Endothelial cell of umbilical vein (primary cell): ENCODE data around the gene TMEM120A. TPM values are rescaled to one million over a fixed set of nuclear protein-coding genes. Genes with fewer than 3 reads are reported as not detected.

Source experiments
- BruUV-seq: library from RNA; stranded (reverse); fragments of 400-500 nt; replicated peaks from 2 replicates; lab custom pipeline; 2021; lab: Mats Ljungman, UMichigan
- CTCF ChIA-PET: fragments of 300-600, 350-600 bp; sonication (Branson Sonifier 250); formaldehyde crosslinking; loops from one replicate; lab custom pipeline; 2021; ENCODE audit warnings: antibody characterized with exemption, inconsistent platforms; lab: Charles Lee
- POLR2A ChIA-PET: fragments of 300-600, 350-600 bp; sonication (Branson Sonifier 250); formaldehyde crosslinking; loops from one replicate; lab custom pipeline; 2021; ENCODE audit warnings: antibody characterized with exemption, inconsistent platforms; lab: Charles Lee
- DNase-seq: peaks from one replicate; pipeline ENCODE4 v3.0.0-alpha.2; 2011; ENCODE audit warnings: low read depth, low spot score
- FAIRE-seq: peaks from 2 replicates; lab custom pipeline; 2011; peaks lifted over from hg19 to GRCh38; lab: Jason Lieb, UNC
- H2AFZ ChIP-seq: 2 replicates; pipeline ENCODE4 v1.6.0; 2012; ENCODE audit warnings: low read depth, low read length, control low read depth, inconsistent platforms
- H3K27ac ChIP-seq: 2 replicates; pipeline ENCODE4 v1.5.1; 2011; ENCODE audit warnings: low read depth, mild to moderate bottlenecking, control low read depth, low read length, moderate library complexity; ENCODE audit not compliant: insufficient read depth
- H3K27me3 ChIP-seq, 2 experiments: 2 replicates each; pipeline versions ENCODE4 v1.6.0 to v1.6.1; 2011; ENCODE audit warnings: low read length in 2 of 2, mixed read lengths in 1 of 2; ENCODE audit not compliant: control insufficient read depth in 2 of 2, insufficient read depth in 2 of 2
- H3K36me3 ChIP-seq, 2 experiments: 2 replicates in 1 of 2; 3 replicates in 1 of 2; pipeline ENCODE4 v1.5.1; 2011; ENCODE audit warnings: low read length in 2 of 2, mild to moderate bottlenecking in 1 of 2, moderate library complexity in 1 of 2; ENCODE audit not compliant: control insufficient read depth in 2 of 2, insufficient read depth in 2 of 2; ENCODE audit errors: extremely low read depth in 1 of 2
- H3K4me1 ChIP-seq: 3 replicates; pipeline ENCODE4 v1.5.1; 2011; ENCODE audit warnings: mild to moderate bottlenecking, low read length; ENCODE audit not compliant: control insufficient read depth, insufficient read depth; ENCODE audit errors: extremely low read depth
- H3K4me2 ChIP-seq: 2 replicates; pipeline ENCODE4 v1.6.1; 2011; ENCODE audit warnings: low read length, control low read depth, mixed read lengths; ENCODE audit not compliant: insufficient read depth
- H3K4me3 ChIP-seq, 3 experiments: fragments of 200-600 bp in 1 of 3; sonication (generic), shearing (Covaris generic) in 1 of 3; replicated peaks in 1 of 3; 2 replicates each; pipeline ENCODE4 v1.5.1; 2011 to 2016; ENCODE audit warnings: control low read depth in 3 of 3, low read length in 3 of 3, mild to moderate bottlenecking in 2 of 3, inconsistent platforms in 1 of 3, low read depth in 1 of 3, moderate library complexity in 1 of 3; ENCODE audit not compliant: insufficient read depth in 1 of 3
- H3K79me2 ChIP-seq: 2 replicates; pipeline ENCODE4 v1.6.0; 2012; ENCODE audit warnings: low read length, inconsistent platforms; ENCODE audit not compliant: control insufficient read depth, insufficient read depth
- H3K9ac ChIP-seq: replicated peaks from 2 replicates; pipeline ENCODE3; 2011; ENCODE audit warnings: low read length, control low read depth; ENCODE audit not compliant: insufficient read depth; ENCODE audit errors: extremely low read depth
- H3K9me1 ChIP-seq: replicated peaks from 3 replicates; pipeline ENCODE4 v1.6.0; 2011; ENCODE audit warnings: mild to moderate bottlenecking, low read length; ENCODE audit not compliant: control insufficient read depth, insufficient read depth; ENCODE audit errors: extremely low read depth
- H3K9me3 ChIP-seq: replicated peaks from 2 replicates; pipeline ENCODE4 v1.5.1; 2012; ENCODE audit warnings: low read length, inconsistent platforms; ENCODE audit not compliant: control insufficient read depth, insufficient read depth
- H4K20me1 ChIP-seq: replicated peaks from 2 replicates; pipeline ENCODE3; 2011; ENCODE audit warnings: mild to moderate bottlenecking, low read length; ENCODE audit not compliant: control insufficient read depth, insufficient read depth; ENCODE audit errors: extremely low read depth
- EZH2 ChIP-seq: IDR thresholded peaks from 2 replicates; pipeline ENCODE4 v1.6.1; 2012; ENCODE audit warnings: borderline replicate concordance, low read depth, mild to moderate bottlenecking, moderate library complexity, low read length, inconsistent platforms; ENCODE audit not compliant: severe bottlenecking
- FOS ChIP-seq: IDR thresholded peaks from 2 replicates; pipeline ENCODE4 v1.6.1; 2011; ENCODE audit warnings: mild to moderate bottlenecking, low read length, moderate library complexity, borderline replicate concordance; ENCODE audit not compliant: insufficient read depth
- GATA2 ChIP-seq: IDR thresholded peaks from 2 replicates; pipeline ENCODE4 v1.7.0; 2011; ENCODE audit warnings: low read depth, mild to moderate bottlenecking, moderate library complexity, mixed read lengths, low read length; ENCODE audit not compliant: insufficient read length, insufficient read depth
- JUN ChIP-seq: IDR thresholded peaks from 2 replicates; pipeline ENCODE4 v1.6.1; 2011; ENCODE audit warnings: borderline replicate concordance, low read depth; ENCODE audit not compliant: insufficient read length, insufficient read depth
- MAX ChIP-seq: IDR thresholded peaks from 2 replicates; pipeline ENCODE4 v1.6.1; 2011; ENCODE audit not compliant: insufficient read depth, insufficient read length
- MYC ChIP-seq: IDR thresholded peaks from one replicate; pipeline ENCODE4 v1.6.1; 2011; ENCODE audit warnings: mild to moderate bottlenecking, low read depth, low read length
- POLR2A ChIP-seq: IDR thresholded peaks from 2 replicates; pipeline ENCODE4 v1.6.1; 2012; ENCODE audit warnings: low read depth, mild to moderate bottlenecking, control low read depth, low read length
- POLR2AphosphoS5 ChIP-seq: IDR thresholded peaks from 2 replicates; pipeline ENCODE4 v1.6.1; 2012; ENCODE audit warnings: low read depth, mild to moderate bottlenecking, control low read depth, low read length, moderate library complexity; ENCODE audit not compliant: insufficient read depth
- dilution Hi-C: fragments of 300-500 bp; cut with MboI; formaldehyde crosslinking; loops from one replicate; pipeline ENCODE4 v1.15.0; 2019; ENCODE audit warnings: low sequenced_read_pairs; ENCODE audit not compliant: extremely low pct_ligation_motif_present
- intact Hi-C: fragments of 100-400 bp; cut with micrococcal nuclease; formaldehyde crosslinking; loops from one replicate; pipeline ENCODE4 v1.10.0; 2022
- polyA plus RNA-seq, 4 experiments: library from polyadenylated mRNA; depleted of rRNA in 3 of 4; stranded (reverse) in 3 of 4; unstranded in 1 of 4; fragments of >200 nt; gene quantifications; 2 replicates each; pipeline versions ENCODE4 v1.2.1 to v1.2.3, GENCODE V29; 2011 to 2012; ENCODE audit warnings: missing spikeins in 1 of 4
- total RNA-seq: library from RNA; stranded (reverse); gene quantifications from 2 replicates; pipeline ENCODE4 v1.2.3, GENCODE V29; 2021
- TF ChIP-seq, protein P1 (sequence below), 2 donors: IDR thresholded peaks; 1 replicate in 1 of 2; 2 replicates in 1 of 2; pipeline ENCODE4 v1.5.1; 2011; ENCODE audit warnings: low read length in 2 of 2, mild to moderate bottlenecking in 2 of 2, moderate library complexity in 2 of 2, control low read depth in 1 of 2, inconsistent platforms in 1 of 2, low read depth in 1 of 2; ENCODE audit not compliant: insufficient read depth in 1 of 2; ENCODE audit errors: extremely low read depth in 1 of 2

TMEM120A gene
- total and polyA plus RNA-seq, 2 donors (not counting 3 experiments of a cell fraction or from before 2014, with no cell fraction given), result 38.6 to 133 TPM

- no peaks in the 10 kb centered on the region for H3K9me3 ChIP-seq
- ChIA-PET POLR2A (interaction anchor here (0.6 to 0.7 kb wide), 2 partner anchors 24 to 35 kb away, joined by 3 to 9 read pairs; no protein-coding TSS in a partner anchor), CTCF (interaction anchor here (1.3 kb wide), 1 partner anchor 122 kb away, joined by 4 read pairs; no protein-coding TSS in a partner anchor)
- H4K20me1 ChIP-seq, result no peaks in the 10 kb centered on the region
- H2AFZ ChIP-seq, result no peak overlapping the region
- TF ChIP-seq MYC (no peak), MAX (no peak), GATA2 (no peak), JUN (no peak), FOS (no peak), EZH2 (no peak), POLR2A (no peak), POLR2AphosphoS5 (no peak)
- TF ChIP-seq, protein P1, sequence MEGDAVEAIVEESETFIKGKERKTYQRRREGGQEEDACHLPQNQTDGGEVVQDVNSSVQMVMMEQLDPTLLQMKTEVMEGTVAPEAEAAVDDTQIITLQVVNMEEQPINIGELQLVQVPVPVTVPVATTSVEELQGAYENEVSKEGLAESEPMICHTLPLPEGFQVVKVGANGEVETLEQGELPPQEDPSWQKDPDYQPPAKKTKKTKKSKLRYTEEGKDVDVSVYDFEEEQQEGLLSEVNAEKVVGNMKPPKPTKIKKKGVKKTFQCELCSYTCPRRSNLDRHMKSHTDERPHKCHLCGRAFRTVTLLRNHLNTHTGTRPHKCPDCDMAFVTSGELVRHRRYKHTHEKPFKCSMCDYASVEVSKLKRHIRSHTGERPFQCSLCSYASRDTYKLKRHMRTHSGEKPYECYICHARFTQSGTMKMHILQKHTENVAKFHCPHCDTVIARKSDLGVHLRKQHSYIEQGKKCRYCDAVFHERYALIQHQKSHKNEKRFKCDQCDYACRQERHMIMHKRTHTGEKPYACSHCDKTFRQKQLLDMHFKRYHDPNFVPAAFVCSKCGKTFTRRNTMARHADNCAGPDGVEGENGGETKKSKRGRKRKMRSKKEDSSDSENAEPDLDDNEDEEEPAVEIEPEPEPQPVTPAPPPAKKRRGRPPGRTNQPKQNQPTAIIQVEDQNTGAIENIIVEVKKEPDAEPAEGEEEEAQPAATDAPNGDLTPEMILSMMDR (IDR thresholded peaks at IDR 0.05; ENCODE audit: extremely low read depth in 1 of 2, insufficient read depth in 1 of 2, low read depth in 1 of 2, low read length in 2 of 2), result no peak
- no peaks in the 10 kb centered on the region for H3K79me2 ChIP-seq
- H3K9ac ChIP-seq, result no peak overlapping the region
- no peaks in the 10 kb centered on the region for H3K27me3 ChIP-seq
- H3K36me3 ChIP-seq, result peaks cover 4 to 43% of the 10 kb centered on the region in 2 experiments
- no peak for FAIRE-seq
- dilution Hi-C loops (no loop called here), intact Hi-C loops (no loop called here)
- DNase-seq, result peak; percentile 14
- no TSS peak for BruUV-seq
- H3K27ac ChIP-seq, result no peak overlapping the region
- no peak overlapping the region for H3K4me2 ChIP-seq
- H3K9me1 ChIP-seq, result no peaks in the 10 kb centered on the region
- no peak overlapping the region for H3K4me3 ChIP-seq
- no peaks in the 10 kb centered on the region for H3K4me1 ChIP-seq
Measured at GRCh38 chr7:75988568-75989499, 5.6 kb downstream of the TMEM120A start.
